HEK293 (cell line): ENCODE results near the gene GALK1.

Experiments
- KLF1 ChIP-seq: fragments of 450-650 bp; formaldehyde crosslinking; IDR thresholded peaks from 2 replicates; pipeline ENCODE4 v1.5.1; 2016; ENCODE audit warnings: missing biosample characterization, missing genetic modification characterization
- ZFP37 ChIP-seq: fragments of 450-650 bp; formaldehyde crosslinking; IDR thresholded peaks from 2 replicates; pipeline ENCODE4 v1.5.1; 2016; ENCODE audit warnings: missing biosample characterization, missing genetic modification characterization

DNA sequence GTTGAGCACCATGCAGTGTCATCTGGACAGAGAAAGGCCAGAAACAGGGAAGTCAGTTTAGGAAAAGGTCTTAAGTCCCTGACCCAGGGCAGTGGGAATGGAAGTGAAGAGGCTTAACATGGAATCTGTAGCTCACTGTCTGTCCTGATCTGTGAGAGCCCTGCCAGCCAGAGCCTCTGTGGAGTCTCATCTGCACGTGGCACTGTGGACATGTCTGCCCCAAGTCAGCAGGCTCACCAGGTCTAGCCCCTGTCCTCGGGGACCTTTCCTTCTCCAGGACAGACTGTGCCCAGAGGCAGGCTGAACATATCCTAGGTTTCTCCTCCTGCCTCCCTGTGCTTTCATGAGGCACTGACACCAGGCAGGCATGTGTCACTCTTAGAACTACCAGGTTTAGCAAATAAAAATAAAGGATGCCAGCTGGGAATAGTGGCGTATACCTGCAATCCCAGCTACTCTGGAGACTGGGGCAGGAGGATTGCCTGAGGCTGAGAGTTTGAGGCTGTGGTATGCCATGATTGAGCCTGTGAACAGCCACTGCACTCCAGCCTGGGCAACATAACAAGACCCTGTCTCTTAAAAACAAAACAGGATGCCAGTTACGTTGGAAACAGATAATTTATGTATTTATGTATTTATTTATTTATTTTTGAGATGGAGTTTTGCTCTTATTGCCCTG lies 42.0 kb upstream of the GALK1 start:
- TF ChIP-seq ZFP37 (tag by site-specific recombination) (no peak), KLF1 (tag by site-specific recombination) (no peak)
